MM.1S (cell line): ENCODE data around the gene C19orf73.

ENCODE experiments used
- DNase-seq: peaks from one replicate; pipeline ENCODE4 v3.0.0-alpha.2; 2015
- H2AFZ ChIP-seq: fragments of 300-600 bp; sonication (generic); 2 replicates; pipeline ENCODE4 v1.6.0; 2016; ENCODE audit warnings: antibody characterized with exemption, low read length
- H3F3A ChIP-seq: fragments of 300-600 bp; sonication (generic); 2 replicates; pipeline ENCODE4 v1.6.1; 2016; ENCODE audit warnings: mild to moderate bottlenecking, antibody characterized with exemption, low read length, moderate library complexity, mixed read lengths; ENCODE audit not compliant: insufficient read depth
- H3K27ac ChIP-seq: fragments of 300-600 bp; sonication (generic); 2 replicates; pipeline ENCODE4 v1.5.1; 2016; ENCODE audit warnings: mild to moderate bottlenecking, low read length
- H3K27me3 ChIP-seq: fragments of 300-600 bp; sonication (generic); replicated peaks from 2 replicates; pipeline ENCODE4 v1.6.0; 2016; ENCODE audit warnings: low read length; ENCODE audit not compliant: insufficient read depth
- H3K36me3 ChIP-seq: fragments of 300-600 bp; sonication (generic); replicated peaks from 2 replicates; pipeline ENCODE4 v1.6.1; 2016; ENCODE audit warnings: mild to moderate bottlenecking, low read length, mixed read lengths; ENCODE audit not compliant: insufficient read depth
- H3K4me1 ChIP-seq: fragments of 300-600 bp; sonication (generic); 2 replicates; pipeline ENCODE4 v1.6.1; 2016; ENCODE audit warnings: low read length, mixed read lengths
- H3K4me2 ChIP-seq: fragments of 300-600 bp; sonication (generic); 2 replicates; pipeline ENCODE4 v1.6.0; 2016; ENCODE audit warnings: low read depth, low read length
- H3K4me3 ChIP-seq: fragments of 300-600 bp; sonication (generic); 2 replicates; pipeline ENCODE4 v1.5.1; 2016; ENCODE audit warnings: low read length, mixed read lengths
- H3K79me2 ChIP-seq: fragments of 300-600 bp; sonication (generic); 2 replicates; pipeline ENCODE4 v1.6.1; 2016; ENCODE audit warnings: mixed run types, low read length, mixed read lengths
- H3K9ac ChIP-seq: fragments of 300-600 bp; sonication (generic); 2 replicates; pipeline ENCODE4 v1.6.1; 2016; ENCODE audit warnings: low read length, mixed read lengths
- H3K9me2 ChIP-seq: fragments of 300-600 bp; sonication (generic); replicated peaks from 2 replicates; pipeline ENCODE4 v1.6.1; 2016; ENCODE audit warnings: mild to moderate bottlenecking, low read length, mixed read lengths; ENCODE audit not compliant: insufficient read depth
- H3K9me3 ChIP-seq: fragments of 300-600 bp; sonication (generic); replicated peaks from 2 replicates; pipeline ENCODE4 v1.6.1; 2016; ENCODE audit warnings: mild to moderate bottlenecking, low read length, mixed read lengths; ENCODE audit not compliant: insufficient read depth
- H4K20me1 ChIP-seq: fragments of 300-600 bp; sonication (generic); 2 replicates; pipeline ENCODE4 v1.6.1; 2016; ENCODE audit warnings: mild to moderate bottlenecking, low read length, moderate library complexity, mixed read lengths; ENCODE audit not compliant: insufficient read depth
- CTCF ChIP-seq: fragments of 300-600 bp; sonication (generic); IDR thresholded peaks from 2 replicates; pipeline ENCODE4 v1.5.1; 2016; ENCODE audit warnings: antibody characterized with exemption, low read length, mixed read lengths
- EZH2 ChIP-seq: fragments of 300-600 bp; sonication (generic); optimal IDR thresholded peaks from 2 replicates; pipeline ENCODE3; 2017; ENCODE audit warnings: low read depth, mild to moderate bottlenecking, antibody characterized with exemption, low read length, mixed read lengths
- EZH2phosphoT487 ChIP-seq: fragments of 300-600 bp; sonication (generic); IDR thresholded peaks from 2 replicates; pipeline ENCODE4 v1.6.1; 2018; ENCODE audit warnings: antibody characterized with exemption, low read length

C19orf73 gene

GRCh38 chr19:49109569-49110233 lies 9.2 kb downstream of the C19orf73 start:
- DNase-seq: no peak
- TF ChIP-seq EZH2phosphoT487 (no peak), CTCF (no peak), EZH2 (no peak)
- Histone ChIP-seq H3K9me2 (no peaks in the 10 kb centered on the region), H3K4me1 (no peaks in the 10 kb centered on the region), H4K20me1 (no peaks in the 10 kb centered on the region), H3F3A (peaks cover 16% of the 10 kb centered on the region; the same call in 1 of the 2 replicates), H2AFZ (no peak overlapping the region), H3K4me2 (no peak overlapping the region), H3K9ac (no peak overlapping the region), H3K27ac (no peak overlapping the region), H3K9me3 (no peaks in the 10 kb centered on the region), H3K79me2 (no peaks in the 10 kb centered on the region; the same call in 1 of the 2 replicates), H3K4me3 (no peak overlapping the region), H3K27me3 (no peaks in the 10 kb centered on the region), H3K36me3 (peaks cover 3% of the 10 kb centered on the region)

- Histone ChIP-seq H3K9me3 (no peaks in the 10 kb centered on the region), H3F3A (peaks cover 16% of the 10 kb centered on the region; the same call in 1 of the 2 replicates), H3K4me2 (no peak overlapping the region), H3K79me2 (no peaks in the 10 kb centered on the region; the same call in 1 of the 2 replicates), H3K9me2 (no peaks in the 10 kb centered on the region), H3K36me3 (peaks cover 3% of the 10 kb centered on the region), H3K27ac (no peak overlapping the region), H3K27me3 (no peaks in the 10 kb centered on the region), H3K4me3 (no peak overlapping the region), H3K4me1 (no peaks in the 10 kb centered on the region), H4K20me1 (no peaks in the 10 kb centered on the region), H2AFZ (no peak overlapping the region), H3K9ac (no peak overlapping the region)
- DNase-seq: no peak
- TF ChIP-seq EZH2 (no peak), EZH2phosphoT487 (no peak), CTCF (no peak)
Measured at GRCh38 chr19:49109051-49109450, 9.9 kb downstream of the C19orf73 start.

- H3K4me1 ChIP-seq: no peaks in the 10 kb centered on the region
- no peak overlapping the region for H3K4me2 ChIP-seq
- H4K20me1 ChIP-seq: no peaks in the 10 kb centered on the region
- H3K4me3 ChIP-seq: no peak overlapping the region
- DNase-seq: no peak
- TF ChIP-seq EZH2 (no peak), EZH2phosphoT487 (no peak), CTCF (no peak)
- H3F3A ChIP-seq: peaks cover 16% of the 10 kb centered on the region; the same call in 1 of the 2 replicates
- no peaks in the 10 kb centered on the region for H3K9me3 ChIP-seq
- no peak overlapping the region for H3K27ac ChIP-seq
- no peak overlapping the region for H2AFZ ChIP-seq
- H3K9me2 ChIP-seq: no peaks in the 10 kb centered on the region
- peaks cover 1% of the 10 kb centered on the region for H3K79me2 ChIP-seq
- H3K27me3 ChIP-seq: no peaks in the 10 kb centered on the region
- peaks cover 5% of the 10 kb centered on the region for H3K36me3 ChIP-seq
- no peak overlapping the region for H3K9ac ChIP-seq
Measured at GRCh38 chr19:49107625-49108459, 11.1 kb downstream of the C19orf73 start.
